Left ventricle myocardium superior (tissue), 1 donor: ENCODE results near the gene NEMF. TPM values are rescaled to one million over a fixed set of nuclear protein-coding genes. Genes with fewer than 3 reads are reported as not detected.
A peak's percentile ranks its signal among the peaks of the same experiment; 100 is the strongest.
"Not testable (repeated sequence)": the region's sequence is repeated elsewhere in the genome, so short reads cannot be mapped to it uniquely, and the experiment has no call there.

Experiments
- ATAC-seq: fragments of 200-7000 bp; cut with Tn5 transposase; one replicate; pipeline ENCODE4 v1.9.1; 2020; ENCODE audit warnings: mild to moderate bottlenecking, moderate library complexity
- DNase-seq: peaks from one replicate; pipeline ENCODE4 v3.0.0-alpha.2; 2020
- intact Hi-C: fragments of 100-400 bp; cut with micrococcal nuclease; formaldehyde crosslinking; loops from one replicate; pipeline ENCODE4 v1.11.0; 2022
- total RNA-seq: library from RNA; stranded (reverse); fragmentation: NEBNext Ultra II Directional; extraction: Animal tissue kit (Norgen Biotek cat#: 25700); gene quantifications from one replicate; pipeline ENCODE4 v1.2.1, GENCODE V29; 2021
- donor health status: DM: no; HTN: yes; CAD: no; lungs with severe emphysema.

NEMF gene
- total RNA-seq, 1 donor from 2014 or later = 50.1 TPM

DNA sequence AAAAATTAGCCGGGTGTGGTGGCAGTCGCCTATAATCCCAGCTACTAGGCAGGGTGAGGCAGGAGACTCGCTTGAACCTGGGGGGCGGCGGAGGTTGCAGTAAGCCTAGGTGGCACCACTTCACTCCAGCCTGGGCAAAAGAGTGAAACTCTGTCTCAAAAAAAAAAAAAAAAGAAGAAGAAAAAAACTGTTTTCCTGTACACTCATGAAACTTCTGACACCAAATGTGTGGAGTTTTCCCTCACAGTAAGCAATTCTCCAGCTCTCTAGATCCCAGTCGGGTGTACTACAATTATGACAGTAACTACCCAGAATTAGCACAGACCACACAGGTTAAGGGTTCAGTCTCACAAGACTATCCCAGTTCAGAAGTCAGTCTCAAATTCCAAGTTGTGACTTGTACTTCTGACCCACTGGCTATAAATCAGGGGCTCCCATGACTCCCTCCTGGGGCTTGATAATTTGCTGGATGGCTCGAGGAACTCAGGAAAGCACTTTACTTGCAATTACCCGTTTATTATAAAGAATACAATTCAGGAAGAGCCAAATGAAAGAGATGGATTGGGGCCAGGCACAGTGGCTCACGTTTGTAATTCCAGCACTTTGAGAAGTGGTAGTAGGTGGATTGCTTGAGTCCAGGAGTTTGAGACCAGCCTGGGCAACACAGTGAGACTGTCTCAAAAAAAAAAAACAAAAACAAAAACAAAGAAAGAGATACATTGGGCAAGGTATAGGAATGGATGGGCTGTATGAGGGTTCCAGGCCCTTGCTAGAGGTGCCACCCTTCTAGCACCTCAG, 27.9 kb upstream of the NEMF start:
- ATAC-seq (no peak), DNase-seq (no peak)
- intact Hi-C loops = no loop called here

DNA sequence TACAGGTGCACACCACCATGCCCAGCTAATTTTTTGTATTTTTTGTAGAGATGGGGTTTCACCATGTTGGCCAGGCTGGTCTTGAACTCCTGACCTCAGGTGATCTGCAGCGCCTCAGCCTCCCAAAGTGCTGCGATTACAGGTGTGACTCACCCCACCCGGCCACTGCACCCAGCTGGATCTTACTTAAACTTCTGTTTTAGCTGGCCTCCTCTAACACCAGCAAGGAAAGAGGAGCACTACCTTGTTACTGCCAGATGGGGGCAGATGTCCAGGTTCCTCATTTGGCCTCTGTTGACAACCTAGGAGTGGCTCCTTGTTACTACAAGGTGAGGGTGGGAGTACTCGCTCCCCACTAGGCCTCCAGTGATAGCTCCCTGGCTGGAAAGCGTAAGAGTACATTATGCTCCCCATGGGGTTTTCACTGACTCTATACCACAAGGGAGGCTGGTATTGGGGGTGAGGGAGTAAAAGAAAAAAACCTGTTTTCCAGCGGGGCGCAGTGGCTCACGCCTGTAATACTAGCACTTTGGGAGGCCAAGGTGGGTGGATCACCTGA, 27.1 kb upstream of the NEMF start:
- no peak for DNase-seq
- ATAC-seq = peak; percentile 70
- intact Hi-C loops = no loop called here

DNA sequence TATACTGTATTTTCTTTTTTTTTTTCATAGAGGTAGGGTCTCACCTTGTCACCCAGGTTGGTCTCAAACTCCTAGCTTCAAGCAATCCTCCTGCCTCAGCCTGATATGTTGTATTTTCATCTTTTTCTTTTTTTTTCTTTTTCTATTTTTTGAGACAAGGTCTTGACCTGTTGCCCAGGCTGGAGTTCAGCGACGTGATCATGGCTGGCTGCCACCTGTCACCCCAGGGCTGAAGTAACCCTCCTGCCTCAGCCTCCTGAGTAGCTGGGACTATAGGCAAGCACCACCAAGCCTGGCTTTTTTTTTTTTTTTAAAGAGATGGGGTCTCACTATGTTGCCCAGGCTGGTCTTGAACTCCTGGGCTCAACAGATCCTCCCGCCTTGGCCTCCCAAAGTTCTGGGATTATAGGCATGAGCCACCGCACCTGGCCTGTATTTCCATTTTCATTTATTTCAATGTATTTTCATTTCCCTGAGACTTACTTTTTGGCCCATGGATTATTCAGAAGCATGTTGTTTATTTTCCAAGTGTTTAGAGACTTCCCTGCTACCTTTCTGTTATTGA, 24.1 kb upstream of the NEMF start:
- ATAC-seq = no peak
- DNase-seq = no peak
- intact Hi-C loops = no loop called here

GRCh38 chr14:49875640-49876198, 23.1 kb upstream of the NEMF start:
- no peak for ATAC-seq
- intact Hi-C loops = no loop called here
- no peak for DNase-seq

DNA sequence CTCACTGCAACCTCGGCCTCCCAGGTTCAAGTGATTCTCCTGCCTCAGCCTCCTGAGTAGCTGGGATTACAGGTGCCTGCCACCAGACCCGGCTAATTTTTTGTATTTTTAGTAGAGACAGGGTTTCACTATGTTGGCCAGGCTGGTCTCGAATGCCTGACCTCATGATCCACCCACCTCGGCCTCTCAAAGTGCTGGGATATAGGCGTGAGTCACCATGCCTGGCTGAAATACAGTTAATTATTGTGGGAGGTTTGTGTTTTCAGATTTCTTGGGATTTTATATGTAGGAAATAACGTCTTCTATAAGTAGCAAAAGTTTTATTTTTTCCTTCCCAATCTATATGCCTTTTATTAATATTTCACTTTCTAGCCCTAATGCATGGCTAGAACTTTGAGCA, 21.0 kb upstream of the NEMF start:
- DNase-seq, ATAC-seq, intact Hi-C loops: not testable (repeated sequence)

GRCh38 chr14:49870908-49871307, 18.3 kb upstream of the NEMF start:
- no peak for DNase-seq
- intact Hi-C loops = no loop called here
- ATAC-seq = no peak

DNA sequence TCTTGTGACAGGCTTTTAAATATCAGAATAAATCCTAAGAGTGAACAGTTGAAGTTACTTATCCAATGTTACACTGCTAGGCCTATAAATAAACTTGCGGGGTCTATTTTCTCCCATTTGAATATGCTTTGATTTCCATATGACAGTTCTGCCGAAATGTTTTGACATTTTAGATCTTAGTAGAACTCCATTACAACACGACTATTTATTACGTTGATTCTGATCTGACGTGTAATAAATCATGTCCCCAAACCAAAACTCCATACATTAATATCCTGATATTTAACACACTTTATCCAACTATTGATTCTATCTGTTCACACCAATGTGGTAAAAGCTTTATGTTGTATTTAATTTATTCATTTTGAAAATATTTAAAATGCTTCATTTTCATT, 16.1 kb upstream of the NEMF start:
- ATAC-seq (no peak), DNase-seq (no peak)
- intact Hi-C loops = no loop called here

DNA sequence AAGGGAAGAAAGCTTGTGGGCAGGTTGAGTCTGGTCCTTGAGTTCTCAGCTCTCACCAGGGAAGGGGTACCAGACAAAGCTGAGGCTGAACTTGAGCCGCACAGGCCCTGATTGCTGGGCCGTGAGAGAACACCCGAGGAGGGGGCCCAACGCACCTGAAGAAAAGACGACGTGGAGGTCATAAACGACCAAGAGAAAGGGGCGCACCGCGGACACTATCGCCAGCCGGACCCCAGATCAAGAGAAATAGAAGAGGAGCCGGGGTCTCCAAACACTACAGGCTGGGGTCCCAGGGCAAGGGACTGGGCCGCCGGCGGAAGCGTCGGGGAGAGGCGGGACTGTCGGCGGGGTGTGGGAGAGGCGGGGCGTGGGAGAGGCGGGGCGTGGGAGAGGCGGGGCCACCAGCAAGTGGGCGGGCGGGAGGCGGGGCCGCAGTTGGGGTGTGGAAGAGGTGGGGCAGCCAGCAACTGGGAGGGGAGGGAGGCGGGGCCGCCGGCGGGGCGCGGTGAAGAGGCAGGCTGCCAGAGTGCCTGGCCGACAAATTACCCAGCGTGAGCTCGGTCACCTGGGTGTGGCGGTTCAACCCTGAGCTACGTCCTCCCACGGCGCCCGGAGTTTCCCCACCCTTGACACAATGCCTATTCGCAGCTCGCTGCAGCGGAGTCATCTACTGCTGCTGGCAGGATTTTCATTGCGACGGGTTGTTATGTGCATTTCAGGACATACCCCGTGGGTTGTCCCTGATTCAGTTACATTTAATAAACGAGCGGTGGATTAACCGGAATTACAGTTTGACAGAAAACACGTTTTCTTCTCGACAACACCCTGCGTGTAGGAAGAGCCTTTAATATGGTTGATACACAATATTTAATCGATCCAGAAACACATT, 15.5 kb upstream of the NEMF start:
- ATAC-seq (peak; percentile 95), DNase-seq (peak; percentile 98)
- intact Hi-C loops = no loop called here

- DNase-seq = peak; percentile 87
- intact Hi-C loops = no loop called here
- ATAC-seq = no peak
These were observed 12.9 kb upstream of the NEMF start for GRCh38 chr14:49865431-49865859.

- DNase-seq = no peak
- intact Hi-C loops = loop anchor here (5.0 kb wide), 1 partner anchor 244 kb away; no protein-coding TSS in a partner anchor
- ATAC-seq = no peak
These were observed 11.1 kb upstream of the NEMF start for GRCh38 chr14:49863487-49864281.

DNA sequence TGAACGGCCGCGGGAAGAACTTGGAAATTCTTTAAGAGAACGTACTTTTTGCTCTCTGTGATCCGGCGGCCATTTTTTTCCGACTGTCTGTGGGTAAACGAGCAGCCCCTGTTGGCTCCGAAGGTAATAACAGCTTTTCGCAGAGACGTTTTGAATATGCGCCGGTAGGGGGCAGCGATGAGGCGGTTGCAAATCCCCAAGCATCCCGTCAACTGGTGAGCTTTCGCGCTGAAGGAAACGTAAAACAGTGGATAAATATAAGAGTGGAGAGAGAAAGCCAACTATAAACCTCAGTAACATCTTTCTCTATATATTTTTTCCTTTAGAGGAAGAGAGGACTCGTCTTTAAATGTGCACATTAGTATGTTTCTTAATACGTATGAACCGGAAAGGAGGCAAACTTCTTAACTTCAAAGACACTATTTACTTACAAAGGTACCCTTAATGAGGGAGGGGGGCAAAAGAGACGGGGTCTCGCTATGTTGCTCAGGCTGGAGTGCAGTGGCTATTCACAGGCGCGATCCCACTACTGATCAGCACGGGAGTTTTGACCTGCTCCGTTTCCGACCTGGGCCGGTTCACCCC, 9.6 kb upstream of the NEMF start:
- intact Hi-C loops = loop anchor here (5.0 kb wide), 1 partner anchor 245 kb away; no protein-coding TSS in a partner anchor
- peak; percentile 62 for ATAC-seq
- peak; percentile 83 for DNase-seq

DNA sequence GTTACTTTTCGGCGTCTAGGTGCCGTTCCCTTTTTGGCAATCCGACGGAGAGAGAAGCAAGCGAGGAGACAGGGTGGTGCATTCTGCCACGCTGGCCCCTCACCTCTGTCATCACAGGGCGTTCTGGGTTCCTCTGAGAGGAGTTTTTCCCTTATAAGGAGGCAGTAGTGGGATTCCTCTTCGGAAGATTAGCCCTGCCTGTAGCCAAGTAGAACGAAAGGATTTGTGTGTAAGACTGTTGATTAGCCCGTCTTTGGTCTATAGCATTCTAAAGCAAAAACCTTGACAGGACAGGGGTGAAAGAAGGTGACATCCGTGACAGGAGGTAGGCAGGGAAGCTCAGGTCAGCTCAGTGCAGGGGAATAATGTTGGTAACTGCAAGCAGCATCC, 9.1 kb upstream of the NEMF start:
- ATAC-seq (peak; percentile 37), DNase-seq (peak; percentile 61)
- intact Hi-C loops = loop anchor here (5.0 kb wide), 1 partner anchor 246 kb away; no protein-coding TSS in a partner anchor

GRCh38 chr14:49860988-49861698, 8.6 kb upstream of the NEMF start:
- no peak for DNase-seq
- intact Hi-C loops = loop anchor here (5.0 kb wide), 1 partner anchor 246 kb away; no protein-coding TSS in a partner anchor
- no peak for ATAC-seq

GRCh38 chr14:49858383-49858782, 5.8 kb upstream of the NEMF start:
- intact Hi-C loops = no loop called here
- DNase-seq (no peak), ATAC-seq (no peak)

- no peak for ATAC-seq
- DNase-seq = no peak
- intact Hi-C loops = no loop called here
These were observed 4.9 kb upstream of the NEMF start for GRCh38 chr14:49857427-49858003.

GRCh38 chr14:49853572-49854375, 1.2 kb upstream of the NEMF start:
- ATAC-seq (peak; percentile 82), DNase-seq (peak; percentile 75)
- intact Hi-C loops = no loop called here
